ENCODE data around the gene XG.
A peak's percentile ranks its signal among the peaks of the same experiment; 100 is the strongest.

XG gene

GRCh38 chrX:2819345-2820135 lies 67.7 kb downstream of the XG start:
- DNase-seq (ENCODE audit: low spot score): peak; percentile 20

DNA sequence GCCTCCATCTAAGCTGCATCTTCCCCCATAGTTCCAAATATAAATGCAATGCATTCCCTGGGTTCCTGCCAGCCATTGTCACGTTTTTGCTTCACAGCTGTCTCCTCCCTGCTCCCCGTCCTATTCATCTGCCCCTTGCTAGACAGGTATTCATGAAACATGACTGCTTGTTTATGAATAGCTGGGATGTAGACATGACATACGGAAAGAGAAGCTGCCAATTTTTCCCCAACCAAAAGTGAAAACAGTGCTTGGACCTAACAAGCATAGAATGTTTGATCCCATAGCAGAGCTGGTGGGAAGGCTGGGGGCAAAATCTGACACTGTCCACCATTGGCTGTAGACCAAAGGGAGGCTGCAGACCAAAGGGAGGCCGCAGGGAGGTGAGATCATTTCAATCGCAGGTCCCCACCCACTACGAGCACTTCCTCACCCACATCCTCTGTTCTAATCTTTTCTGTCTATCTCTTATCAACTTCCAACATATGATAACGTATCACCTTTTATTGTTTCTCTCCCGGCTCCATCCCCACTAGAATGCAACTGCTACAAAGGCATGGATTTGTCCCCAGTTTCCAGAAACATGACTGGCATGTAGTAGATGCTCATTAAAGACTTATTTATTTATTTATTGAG lies 68.4 kb downstream of the XG start:
- DNase-seq (ENCODE audit: low spot score): no peak

DNA sequence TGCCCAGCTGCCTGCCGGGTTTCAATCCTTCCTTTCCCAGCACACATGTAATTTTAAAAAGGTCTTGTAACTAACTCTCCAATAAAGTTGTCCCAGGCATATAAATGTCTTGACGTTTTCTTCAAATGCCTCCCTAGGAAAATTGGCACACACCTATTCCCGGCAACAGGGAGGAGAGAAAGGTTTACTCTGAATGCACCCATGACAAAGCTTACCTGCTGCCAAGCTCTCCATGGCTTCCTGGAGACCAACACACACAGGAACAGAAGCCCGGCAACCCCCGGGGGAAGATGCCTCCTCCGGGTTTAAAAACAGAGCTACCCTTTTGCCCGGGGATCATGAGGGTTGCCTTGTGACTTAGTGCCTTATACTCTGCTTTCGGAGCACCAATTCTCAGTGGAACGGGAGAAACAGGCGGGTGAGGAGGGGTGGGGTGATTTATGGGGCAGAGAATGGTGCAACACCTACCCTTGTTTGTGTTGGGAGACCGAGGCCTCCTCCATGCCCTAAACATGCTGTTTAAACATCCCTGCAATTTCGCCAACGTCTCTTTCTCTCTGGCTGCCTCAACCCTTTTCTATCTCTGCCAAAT lies 72.1 kb downstream of the XG start:
- no peak for DNase-seq (ENCODE audit: low spot score)

DNA sequence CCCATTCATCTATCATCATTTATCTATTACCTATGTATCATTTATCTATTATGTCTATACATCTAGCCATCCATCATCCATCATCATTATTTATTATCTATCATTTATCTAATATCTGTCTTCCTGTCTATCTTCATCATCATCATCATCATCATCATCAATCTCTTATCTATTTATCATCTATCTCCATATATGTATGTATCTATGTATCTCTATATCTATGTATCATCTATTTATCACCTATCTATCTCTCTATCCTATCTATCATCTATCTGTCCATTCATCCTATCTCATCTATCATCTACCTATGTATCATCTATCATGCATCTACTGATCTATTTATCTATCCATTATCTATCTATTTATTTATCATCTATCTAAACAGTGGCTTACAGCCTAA lies 73.0 kb downstream of the XG start:
- no peak for DNase-seq (ENCODE audit: low spot score)

DNA sequence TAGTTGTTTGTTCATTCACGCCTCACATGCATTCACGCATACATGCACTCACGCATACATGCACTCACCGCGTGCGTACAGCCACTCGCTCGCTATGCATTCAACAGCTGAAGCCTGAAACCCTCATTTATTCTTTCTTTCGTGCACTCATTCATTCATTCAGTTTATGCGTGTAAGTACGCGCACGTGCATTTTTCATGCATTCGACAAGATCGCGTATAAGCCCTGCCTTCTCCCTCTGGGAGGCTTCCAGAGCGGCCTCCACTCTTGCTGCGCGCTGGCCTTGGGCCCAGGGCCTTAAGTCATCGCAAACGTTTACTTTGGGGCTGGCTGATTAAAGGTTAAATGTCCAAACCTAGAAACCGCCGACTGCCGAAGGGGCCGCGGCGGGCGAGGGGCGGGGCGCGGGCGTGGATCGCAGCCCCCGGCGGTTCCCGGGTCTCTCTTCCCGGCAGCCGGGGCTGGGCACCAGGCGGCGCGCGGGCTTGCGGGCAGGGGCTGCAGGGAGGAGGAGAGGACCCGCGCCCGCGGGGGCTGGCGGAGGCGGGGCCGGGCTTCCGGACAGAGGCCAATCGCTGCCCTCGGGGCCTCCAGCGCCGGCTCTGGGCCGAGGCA lies 76.6 kb downstream of the XG start, which contains the start of gene GYG2:
GYG2 (plus strand) TSS at position 587 of the 615 bp plus-strand sequence. CDS start 1,259 bp downstream, outside the sequence.
- no peak for DNase-seq (ENCODE audit: low spot score)

DNA sequence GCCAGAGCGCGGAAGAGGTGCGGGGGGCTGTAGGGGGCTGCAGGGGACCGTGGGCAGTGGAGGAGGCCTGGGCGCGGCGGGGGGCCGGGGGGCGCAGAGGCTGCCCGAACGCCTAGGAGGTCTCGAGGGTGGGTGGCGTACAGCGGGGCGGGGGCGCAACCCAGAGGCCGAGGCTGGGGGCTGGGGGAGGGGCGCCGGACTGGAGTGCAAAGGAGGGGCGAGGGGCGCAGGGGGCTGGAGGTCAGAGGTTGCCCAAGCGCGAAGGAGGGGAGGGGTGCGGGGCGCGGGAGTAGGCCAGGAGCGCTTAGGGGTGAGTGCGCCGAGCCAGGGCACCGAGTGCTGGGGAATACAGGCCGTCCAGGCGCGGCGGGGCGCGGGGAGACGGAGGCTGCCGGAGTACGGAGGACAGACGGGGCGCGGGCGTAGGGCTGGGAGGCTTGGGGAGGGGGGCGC lies 77.1 kb downstream of the XG start:
- peak; percentile 12 for DNase-seq (ENCODE audit: low spot score)

DNA sequence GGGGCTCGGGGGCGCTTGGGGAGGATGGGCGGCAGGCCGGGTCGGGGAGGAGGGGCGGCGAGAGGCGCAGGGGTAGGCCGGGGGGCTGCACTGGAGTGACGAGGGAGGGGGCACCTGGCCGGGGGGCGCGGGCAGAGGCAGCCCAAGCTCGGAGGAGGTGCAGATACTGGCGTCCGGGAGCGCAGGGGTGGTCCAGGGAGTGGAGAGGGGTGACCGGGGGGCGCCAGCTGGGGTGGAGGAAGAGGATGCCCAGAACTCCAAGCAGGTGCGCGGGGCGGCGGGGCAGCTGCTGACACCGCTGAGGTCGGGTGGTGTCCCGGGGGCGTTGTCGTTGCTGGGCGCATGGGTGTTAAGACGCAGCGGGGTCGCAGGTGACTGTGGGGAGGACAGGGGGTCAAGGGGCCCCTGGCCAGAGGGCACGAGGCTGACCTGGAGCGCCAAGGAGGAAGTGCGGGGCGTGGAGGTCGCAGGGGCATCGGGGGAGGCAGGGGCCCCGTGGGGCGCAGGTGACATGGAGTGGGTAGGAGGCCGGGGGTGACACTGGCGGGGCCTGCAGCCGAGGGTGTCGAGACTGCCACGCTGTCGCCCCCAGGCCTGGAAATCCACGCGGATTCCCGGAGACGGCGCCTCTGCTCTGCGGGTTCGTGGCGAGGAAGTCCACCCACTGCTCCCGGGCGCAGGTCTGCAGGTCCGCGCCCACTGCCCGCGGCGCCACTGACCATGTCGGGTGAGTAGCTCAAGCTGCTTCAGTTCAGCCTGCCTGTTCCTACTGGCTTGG lies 77.8 kb downstream of the XG start:
- DNase-seq (ENCODE audit: low spot score): no peak

- DNase-seq (ENCODE audit: low spot score): no peak
These were observed 79.8 kb downstream of the XG start for GRCh38 chrX:2831471-2832228.

DNA sequence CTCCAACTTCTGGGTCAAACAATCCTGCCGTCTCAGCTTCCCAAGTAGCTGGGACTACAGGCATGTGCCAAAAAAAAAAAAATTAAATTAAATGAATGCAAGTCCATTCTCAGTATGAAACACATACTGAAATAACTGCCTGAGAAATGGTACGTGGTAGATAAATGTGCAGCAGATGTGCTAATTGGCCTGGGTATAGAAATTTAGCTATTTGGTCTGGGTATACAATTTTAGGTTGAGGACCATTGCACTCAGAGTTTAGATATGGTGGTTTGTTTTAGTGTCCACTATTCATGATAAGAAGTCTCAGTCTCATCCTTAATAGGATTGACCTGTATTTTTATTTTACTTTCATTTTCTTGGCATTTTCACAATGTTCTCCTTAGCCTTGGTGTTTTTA lies 86.1 kb downstream of the XG start:
- no peak for DNase-seq (ENCODE audit: low spot score)

DNA sequence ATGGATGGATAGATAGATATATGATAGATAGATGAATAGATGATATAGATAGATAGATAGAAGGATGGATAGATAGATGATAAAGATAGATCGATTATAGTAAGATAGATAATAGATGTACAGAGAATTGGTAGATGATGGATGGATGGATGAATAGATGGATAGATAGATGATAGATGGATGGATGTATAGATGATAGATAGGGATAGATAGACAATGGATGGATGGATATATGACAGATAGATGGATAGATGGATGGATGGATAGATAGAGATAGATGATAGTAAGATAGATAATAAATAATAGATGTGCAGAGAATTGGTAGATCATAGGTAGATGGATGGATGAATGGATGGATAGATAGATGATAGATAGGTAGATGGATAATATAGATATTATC lies 89.1 kb downstream of the XG start:
- DNase-seq (ENCODE audit: low spot score): no peak

DNA sequence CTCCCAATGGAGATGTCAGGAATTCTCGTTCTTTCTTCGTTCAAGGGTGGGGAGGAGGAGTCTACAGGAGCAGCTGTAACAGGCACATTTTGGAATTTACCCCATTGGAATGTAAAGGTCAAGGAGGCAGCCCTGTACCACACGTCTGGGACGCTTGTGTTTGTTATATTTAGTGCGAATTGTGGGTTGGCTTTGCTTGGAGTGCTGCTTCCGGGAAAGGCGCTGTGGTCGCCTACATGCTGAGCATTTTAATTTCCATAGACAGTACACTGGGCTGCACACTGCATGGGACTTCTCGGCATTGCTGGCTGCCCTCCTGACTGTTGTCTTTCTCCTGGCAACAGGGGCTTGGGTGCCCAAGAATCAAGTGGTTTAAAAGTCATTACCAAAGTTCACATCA lies 89.7 kb downstream of the XG start:
- DNase-seq (ENCODE audit: low spot score): no peak

DNA sequence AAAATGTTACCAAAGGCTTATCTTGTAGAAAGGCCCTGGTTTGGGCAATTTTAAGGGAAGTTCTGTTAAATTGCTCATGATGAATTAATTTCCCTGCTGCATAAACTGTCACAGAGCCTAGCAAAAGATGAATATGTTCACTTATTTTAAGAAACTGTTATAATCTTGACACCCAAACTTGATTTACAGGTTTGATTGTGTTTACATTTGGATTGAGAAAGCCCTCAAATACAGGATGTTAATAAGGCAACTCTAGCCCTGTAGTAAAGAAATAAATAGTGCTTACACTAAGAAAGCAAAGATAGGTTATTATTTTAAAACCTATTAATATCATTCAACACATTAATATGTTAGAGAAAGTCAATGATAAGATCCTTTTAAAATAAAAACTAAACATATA lies 95.2 kb downstream of the XG start:
- DNase-seq (ENCODE audit: low spot score): no peak

DNA sequence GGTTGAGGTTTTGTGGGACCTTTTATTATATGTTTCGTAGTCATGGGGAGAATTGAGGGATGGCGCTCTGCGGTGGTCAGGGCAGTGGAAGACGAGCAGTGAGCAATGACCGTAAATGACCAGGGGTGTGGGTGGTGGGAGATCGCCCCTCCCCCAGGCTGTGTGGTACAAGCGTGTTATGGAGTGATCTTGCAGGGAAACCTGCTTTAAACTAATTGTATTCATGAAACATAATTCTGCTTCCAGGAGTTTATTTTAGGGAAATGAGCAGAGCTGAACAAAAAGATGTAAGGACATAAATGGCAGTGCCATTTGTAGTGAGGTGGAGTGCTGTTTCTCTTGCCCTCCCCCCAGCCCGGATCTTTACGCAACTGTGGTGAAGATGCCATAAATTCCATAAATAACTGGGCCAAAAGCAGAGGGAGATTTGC lies 97.0 kb downstream of the XG start:
- peak; percentile 67 for DNase-seq (ENCODE audit: low spot score)

- no peak for DNase-seq (ENCODE audit: low spot score)
These were observed 103.1 kb downstream of the XG start for GRCh38 chrX:2854918-2855317.

GRCh38 chrX:2855761-2856160 lies 103.9 kb downstream of the XG start:
- no peak for DNase-seq (ENCODE audit: low spot score)

GRCh38 chrX:2857566-2857965 lies 105.7 kb downstream of the XG start:
- no peak for DNase-seq (ENCODE audit: low spot score)

- no peak for DNase-seq (ENCODE audit: low spot score)
These were observed 107.5 kb downstream of the XG start for GRCh38 chrX:2859197-2859797.

DNA sequence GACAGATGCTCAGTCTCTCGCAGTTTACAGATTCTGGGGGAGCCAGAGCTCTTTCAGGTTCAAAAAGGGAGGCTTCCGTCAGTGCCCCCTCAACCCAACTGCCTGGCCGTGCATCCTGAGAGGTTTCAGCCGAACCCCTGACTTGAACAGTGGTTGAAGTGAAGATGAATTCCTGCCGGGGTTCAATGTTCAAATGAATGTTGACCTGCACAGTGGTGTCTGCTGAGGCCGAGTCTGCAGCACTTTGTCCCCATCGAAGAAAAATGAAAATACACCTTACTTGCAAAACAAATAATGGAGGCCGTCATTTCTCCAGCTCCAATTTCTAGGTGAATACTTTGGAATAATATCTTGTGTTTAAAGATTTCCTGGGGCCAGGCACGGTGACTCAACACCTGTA lies 110.6 kb downstream of the XG start:
- no peak for DNase-seq (ENCODE audit: low spot score)

DNA sequence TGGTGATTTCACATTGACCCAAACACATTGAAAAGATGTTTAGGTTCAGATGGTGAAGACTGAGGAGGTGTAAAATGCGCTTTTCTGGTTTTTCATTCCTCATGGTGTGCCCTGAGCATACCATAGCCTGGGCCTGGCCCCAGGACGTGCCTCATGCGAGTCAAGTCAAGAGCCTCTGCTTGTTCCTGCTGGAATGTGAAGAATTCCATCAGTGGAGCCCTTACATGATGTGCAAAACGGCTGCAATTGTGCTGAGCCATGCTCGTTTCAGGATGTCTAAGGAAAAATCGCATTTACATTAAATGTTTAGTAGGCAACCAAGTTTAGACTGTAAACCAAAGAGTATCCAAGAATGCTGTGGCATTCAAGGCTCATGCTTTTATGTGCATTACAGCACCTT lies 111.8 kb downstream of the XG start:
- DNase-seq (ENCODE audit: low spot score): peak; percentile 11

Data from GM03348 (cell line).